Transverse colon (tissue), 4 donors: Measurements from ENCODE around the gene AGBL5. TPM values are rescaled to one million over a fixed set of nuclear protein-coding genes. Genes with fewer than 3 reads are reported as not detected.
A peak's percentile ranks its signal among the peaks of the same experiment; 100 is the strongest.

Experiments used
- DNase-seq: peaks from one replicate; pipeline ENCODE4 v3.0.0-alpha.2; 2019
- H3K27ac ChIP-seq, 4 donors: fragments of 200-600 bp; sonication (generic); 2 replicates each; pipeline ENCODE4 v1.5.1; 2016 to 2018; ENCODE audit warnings: inconsistent platforms in 4 of 4
- H3K27me3 ChIP-seq: fragments of 200-600 bp; sonication (generic); 2 replicates; pipeline ENCODE4 v1.5.1; 2017; ENCODE audit warnings: inconsistent platforms
- H3K36me3 ChIP-seq, 4 donors: fragments of 200-600 bp; sonication (generic); 2 replicates each; pipeline ENCODE4 v1.5.1; 2017 to 2019; ENCODE audit warnings: inconsistent platforms in 4 of 4
- H3K4me1 ChIP-seq, 4 donors: fragments of 200-600 bp; sonication (generic); 2 replicates each; pipeline ENCODE4 v1.5.1; 2017 to 2020; ENCODE audit warnings: inconsistent platforms in 4 of 4
- H3K4me3 ChIP-seq, 4 donors: fragments of 200-600 bp; sonication (generic); 1 replicate in 1 of 4; 2 replicates in 3 of 4; pipeline versions ENCODE4 v1.5.1 to v1.6.1; 2017 to 2019; ENCODE audit warnings: inconsistent platforms in 4 of 4
- H3K9me3 ChIP-seq, 2 donors: fragments of 200-600 bp; sonication (generic); 2 replicates each; pipeline ENCODE4 v1.5.1; 2017 to 2019; ENCODE audit warnings: inconsistent platforms in 2 of 2
- CTCF ChIP-seq, 5 experiments: fragments of 200-600 bp in 3 of 5; fragments of 450-650 bp in 2 of 5; sonication (generic) in 3 of 5; IDR thresholded peaks; 1 replicate in 2 of 5; 2 replicates in 3 of 5; pipeline ENCODE4 v1.5.1; 2016 to 2017; ENCODE audit warnings: antibody characterized with exemption in 5 of 5, inconsistent platforms in 3 of 5, mild to moderate bottlenecking in 2 of 5, moderate library complexity in 1 of 5
- EP300 ChIP-seq: sonication (generic); formaldehyde crosslinking; IDR thresholded peaks from one replicate; pipeline ENCODE4 v1.6.1; 2017; ENCODE audit warnings: antibody characterized with exemption, low read depth
- POLR2A ChIP-seq: fragments of 450-650 bp; IDR thresholded peaks from one replicate; pipeline ENCODE4 v1.6.1; 2016; ENCODE audit warnings: antibody characterized with exemption, mild to moderate bottlenecking, moderate library complexity
- POLR2AphosphoS5 ChIP-seq, 3 donors: sonication (generic); formaldehyde crosslinking; IDR thresholded peaks; one replicate each; pipeline ENCODE4 v1.6.1; 2016; ENCODE audit warnings: antibody characterized with exemption in 3 of 3
- WGBS, 2 donors: methylation state at CpG; one replicate each; pipeline ENCODE4 v1.1.5; 2018; ENCODE audit warnings: low coverage in 1 of 2; 5-methylcytosine and 5-hydroxymethylcytosine counted together
- in situ Hi-C, 4 donors: fragments of 200-750 bp; cut with MboI; loops; one replicate each; pipeline versions ENCODE4 v1.15.0 to v1.15.1; 2017; ENCODE audit warnings: low sequenced_read_pairs in 3 of 4, low pct_ligation_motif_present in 1 of 4, low pct_unique_long_range_greater_than_20kb in 1 of 4
- intact Hi-C: fragments of 100-400 bp; cut with DNase I; formaldehyde crosslinking; loops from one replicate; pipeline ENCODE4 v1.15.1; 2023; ENCODE audit warnings: low total_unique reads
- total RNA-seq, 4 donors: library from RNA; depleted of rRNA; stranded (reverse); fragments of >200 nt; gene quantifications; one replicate each; pipeline ENCODE4 v1.1.0, GENCODE V29; 2016

AGBL5 gene
- total RNA-seq, 4 donors from 2014 or later = 9.7 to 39.2 (median 13.9) TPM

- no peaks in the 10 kb centered on the region for H3K9me3 ChIP-seq
- DNase-seq = peak; percentile 84
- H3K27ac ChIP-seq = peak overlapping the region; percentile 92 to 94 (median 92)
- intact Hi-C loops = loop anchor here (5.0 kb wide), 2 partner anchors 33 to 53 kb away; partner anchors contain the start of genes AGBL5 and TMEM214
- in situ Hi-C loops = loop anchor here (10.0 to 25.0 kb wide), 2 partner anchors 121 to 123 kb away; partner anchors contain the start of gene MAPRE3 (in 3 of the 4)
- no peaks in the 10 kb centered on the region for H3K36me3 ChIP-seq
- TF ChIP-seq POLR2AphosphoS5 (IDR thresholded peaks at IDR 0.05) (peak; percentile 34 to 66 (median 64)), CTCF (IDR thresholded peaks at IDR 0.05) (peak in 3 of 5 experiments; percentile 15 to 37 (median 17)), EP300 (no peak), POLR2A (peak; percentile 8)
- H3K27me3 ChIP-seq = no peaks in the 10 kb centered on the region
- peaks cover 25 to 56% (median 36%) of the 10 kb centered on the region in 4 donors for H3K4me1 ChIP-seq
- peak overlapping the region; percentile 35 to 72 (median 52) for H3K4me3 ChIP-seq
- WGBS, 2 donors = 1% methylated on average over 33 of the region's 38 CpGs; no CpG with 5 or more reads in 1 of the 2 donors
Observed at GRCh38 chr2:27085673-27086089, 34.2 kb downstream of the AGBL5 start.

- H3K4me1 ChIP-seq = peaks cover 25 to 51% (median 35%) of the 10 kb centered on the region in 4 donors
- peak; percentile 97 for DNase-seq
- WGBS, 2 donors = 0% methylated on average over 65 of the region's 81 CpGs; no CpG with 5 or more reads in 1 of the 2 donors
- in situ Hi-C loops = loop anchor here (10.0 to 25.0 kb wide), 2 partner anchors 121 to 124 kb away; partner anchors contain the start of gene MAPRE3 (in 3 of the 4)
- intact Hi-C loops = loop anchor here (5.0 kb wide), 2 partner anchors 34 to 54 kb away; partner anchors contain the start of genes AGBL5 and TMEM214
- H3K9me3 ChIP-seq = no peaks in the 10 kb centered on the region
- H3K27me3 ChIP-seq = no peaks in the 10 kb centered on the region
- peak overlapping the region; percentile 92 to 94 (median 92) for H3K27ac ChIP-seq
- peak overlapping the region; percentile 35 to 72 (median 52) for H3K4me3 ChIP-seq
- no peak for TF ChIP-seq EP300
- peak; percentile 75 for TF ChIP-seq POLR2A
- peak; percentile 52 to 95 (median 89) for TF ChIP-seq CTCF (IDR thresholded peaks at IDR 0.05)
- TF ChIP-seq POLR2AphosphoS5 (IDR thresholded peaks at IDR 0.05) = peak; percentile 73 to 90 (median 88)
- H3K36me3 ChIP-seq = no peaks in the 10 kb centered on the region
Observed at GRCh38 chr2:27086090-27086723, 34.7 kb downstream of the AGBL5 start.

GRCh38 chr2:27086724-27087593 is 35.5 kb downstream of the AGBL5 start, which contains the start of gene KHK:
Gene KHK, plus strand, starts transcription at chr2:27086772. Its CDS starts 488 bp downstream, at chr2:27087260.
- in situ Hi-C loops = loop anchor here (10.0 to 25.0 kb wide), 2 partner anchors 122 to 125 kb away; partner anchors contain the start of gene MAPRE3 (in 3 of the 4)
- TF ChIP-seq POLR2AphosphoS5 (IDR thresholded peaks at IDR 0.05) (peak in 2 of 3 donors; percentile 27 to 35), CTCF (IDR thresholded peaks at IDR 0.05) (no peak)
- DNase-seq = peak; percentile 77
- peaks cover 18 to 43% (median 27%) of the 10 kb centered on the region in 4 donors for H3K4me1 ChIP-seq
- peak within 1 kb of the TSS; percentile 92 to 94 (median 92) for H3K27ac ChIP-seq
- no peaks in the 10 kb centered on the region for H3K9me3 ChIP-seq
- WGBS, 2 donors = 19% methylated on average over 25 of the region's 54 CpGs; no CpG with 5 or more reads in 1 of the 2 donors
- H3K4me3 ChIP-seq = peak within 1 kb of the TSS; percentile 35 to 72 (median 52)
- intact Hi-C loops = loop anchor here (5.0 kb wide), 2 partner anchors 35 to 55 kb away; partner anchors contain the start of genes AGBL5 and TMEM214
- H3K27me3 ChIP-seq = no peaks in the 10 kb centered on the region
- H3K36me3 ChIP-seq = no peaks in the 10 kb centered on the region
